Kidney (tissue), 14 donors: ENCODE data around the gene SERPINI1. TPM values are rescaled to one million over a fixed set of nuclear protein-coding genes. Genes with fewer than 3 reads are reported as not detected.

ENCODE experiments used
- DNase-seq, 5 donors: peaks; one replicate each; pipeline ENCODE4 v3.0.0-alpha.2; 2013 to 2020
- FAIRE-seq: peaks from 2 replicates; lab custom pipeline; 2012; peaks lifted over from hg19 to GRCh38; lab: Jason Lieb, UNC
- H3K27ac ChIP-seq, 2 donors: one replicate each; pipeline ENCODE4 v1.7.0; 2013; ENCODE audit warnings: low read depth in 2 of 2, low read length in 2 of 2, inconsistent platforms in 1 of 2
- H3K27me3 ChIP-seq: one replicate; pipeline ENCODE4 v1.7.1; 2013; ENCODE audit warnings: low read length, inconsistent platforms; ENCODE audit not compliant: control insufficient read depth, insufficient read depth
- H3K36me3 ChIP-seq, 3 donors: one replicate each; pipeline versions ENCODE4 v1.7.0 to v1.7.1; 2013; ENCODE audit warnings: low read length in 3 of 3, control low read depth in 1 of 3, inconsistent platforms in 1 of 3; ENCODE audit not compliant: insufficient read depth in 3 of 3, control insufficient read depth in 2 of 3
- H3K4me1 ChIP-seq, 3 donors: one replicate each; pipeline versions ENCODE4 v1.7.0 to v1.7.1; 2013; ENCODE audit warnings: low read length in 3 of 3, inconsistent platforms in 1 of 3, low read depth in 1 of 3; ENCODE audit not compliant: control insufficient read depth in 2 of 3, insufficient read depth in 2 of 3
- H3K4me3 ChIP-seq, 3 donors: one replicate each; pipeline versions ENCODE4 v1.7.0 to v1.8.1; 2013; ENCODE audit warnings: low read length in 3 of 3, control low read depth in 1 of 3, inconsistent platforms in 1 of 3
- H3K9ac ChIP-seq, 3 donors: one replicate each; pipeline versions ENCODE4 v1.7.0 to v1.7.1; 2013; ENCODE audit warnings: low read length in 3 of 3, control low read depth in 1 of 3, inconsistent platforms in 1 of 3
- H3K9me3 ChIP-seq, 3 donors: one replicate each; pipeline versions ENCODE4 v1.7.0 to v1.7.1; 2013; ENCODE audit warnings: low read length in 3 of 3, control low read depth in 1 of 3, inconsistent platforms in 1 of 3; ENCODE audit not compliant: control insufficient read depth in 2 of 3, insufficient read depth in 1 of 3
- CTCF ChIP-seq: IDR thresholded peaks from 3 replicates; pipeline ENCODE4 v1.5.1; 2012; ENCODE audit warnings: mild to moderate bottlenecking, moderate library complexity, borderline replicate concordance; ENCODE audit not compliant: insufficient read depth; ENCODE audit errors: extremely low read depth
- intact Hi-C: fragments of 100-400 bp; cut with DNase I; formaldehyde crosslinking; loops from one replicate; pipeline ENCODE4 v1.11.1; 2022
- polyA plus RNA-seq: library from polyadenylated mRNA; stranded (reverse); fragments of 350-450 nt; fragmentation: Illumina TruSeq; extraction: RNeasy Lipid Tissue Mini Kit (QIAGEN cat#74804); gene quantifications from one replicate; pipeline ENCODE4 v1.2.3, GENCODE V29; 2014; ENCODE audit warnings: low read depth, low replicate concordance; ENCODE audit not compliant: insufficient read depth
- total RNA-seq: library from RNA; stranded (reverse); fragmentation: NEBNext Ultra II Directional; extraction: Animal tissue kit (Norgen Biotek cat#: 25700); gene quantifications from one replicate; pipeline ENCODE4 v1.2.1, GENCODE V29; 2021
- donor health status: control.
- donor health status: control.
- donor health status: control.
- donor health status: control.
- donor health status: control.
- donor health status: DM: yes; HTN: yes; CAD: no.
- donor health status: Normal renal cell carcinoma (clear cell type).

Gene SERPINI1
- total and polyA plus RNA-seq, 2 donors from 2014 or later: 9.5 to 35.3 TPM

GRCh38 chr3:167813169-167814123 is 77.9 kb downstream of the SERPINI1 start:
- Histone ChIP-seq H3K4me1 (no peaks in the 10 kb centered on the region), H3K9me3 (no peaks in the 10 kb centered on the region), H3K27me3 (no peaks in the 10 kb centered on the region), H3K9ac (no peak overlapping the region), H3K4me3 (no peak overlapping the region), H3K27ac (peak overlapping the region in 1 of 2 donors; percentile 29), H3K36me3 (no peaks in the 10 kb centered on the region)
- intact Hi-C loops: no loop called here
- FAIRE-seq (no peak), DNase-seq (no peak)
- TF ChIP-seq CTCF: no peak

- no peak overlapping the region for H3K27ac ChIP-seq
- DNase-seq (peak in 1 of 5 donors; percentile 17), FAIRE-seq (no peak)
- intact Hi-C loops: no loop called here
- H3K9ac ChIP-seq: no peak overlapping the region
- no peak overlapping the region for H3K4me3 ChIP-seq
- H3K9me3 ChIP-seq: no peaks in the 10 kb centered on the region
- H3K36me3 ChIP-seq: no peaks in the 10 kb centered on the region
- no peaks in the 10 kb centered on the region for H3K4me1 ChIP-seq
- no peaks in the 10 kb centered on the region for H3K27me3 ChIP-seq
- TF ChIP-seq CTCF: no peak
Observed at GRCh38 chr3:167814441-167814951, 79.0 kb downstream of the SERPINI1 start.

- FAIRE-seq (no peak), DNase-seq (no peak)
- H3K27ac ChIP-seq: no peak overlapping the region
- intact Hi-C loops: no loop called here
- H3K9ac ChIP-seq: no peak overlapping the region
- TF ChIP-seq CTCF: no peak
- no peak overlapping the region for H3K4me3 ChIP-seq
- H3K9me3 ChIP-seq: no peaks in the 10 kb centered on the region
- H3K4me1 ChIP-seq: no peaks in the 10 kb centered on the region
- H3K27me3 ChIP-seq: no peaks in the 10 kb centered on the region
- no peaks in the 10 kb centered on the region for H3K36me3 ChIP-seq
Observed at GRCh38 chr3:167816953-167817352, 81.4 kb downstream of the SERPINI1 start.
